HG03558 (cell line): Measurements from ENCODE around the gene YY1AP1.
"Not testable (repeated sequence)": the region's sequence is repeated elsewhere in the genome, so short reads cannot be mapped to it uniquely, and the experiment has no call there.

Experiments used
- ATAC-seq: cut with Tn5 transposase; IDR thresholded peaks from one replicate; pipeline ENCODE4 v1.9.1; 2021; ENCODE audit warnings: moderate number of reproducible peaks; ENCODE audit not compliant: unreplicated experiment; ENCODE audit errors: extremely low read depth

Gene YY1AP1

GRCh38 chr1:155696524-155696923 lies 8.0 kb upstream of the YY1AP1 start:
- ATAC-seq, result no peak

GRCh38 chr1:155695608-155696007 lies 7.0 kb upstream of the YY1AP1 start:
- no peak for ATAC-seq

GRCh38 chr1:155695072-155695471 lies 6.5 kb upstream of the YY1AP1 start:
- ATAC-seq, result no peak

DNA sequence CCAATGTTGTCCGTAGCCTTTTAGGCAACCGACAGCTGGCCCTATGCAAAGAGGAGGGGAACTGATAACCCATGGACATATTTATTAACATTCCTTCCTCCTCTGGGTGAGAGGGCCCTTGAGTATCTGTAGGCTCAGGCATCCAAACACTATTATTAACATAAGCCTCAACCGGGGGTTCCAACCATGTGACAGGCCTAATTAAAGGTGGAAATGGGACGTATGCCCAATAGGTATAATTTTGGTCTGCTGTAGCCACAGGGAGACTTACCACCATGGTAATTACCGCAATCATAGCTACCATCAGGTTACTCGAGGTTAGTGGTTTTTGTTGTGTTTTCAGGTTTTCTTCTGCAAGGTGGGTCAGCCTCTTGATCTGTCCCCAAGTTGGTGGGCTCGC lies 5.6 kb upstream of the YY1AP1 start:
- ATAC-seq, result no peak

DNA sequence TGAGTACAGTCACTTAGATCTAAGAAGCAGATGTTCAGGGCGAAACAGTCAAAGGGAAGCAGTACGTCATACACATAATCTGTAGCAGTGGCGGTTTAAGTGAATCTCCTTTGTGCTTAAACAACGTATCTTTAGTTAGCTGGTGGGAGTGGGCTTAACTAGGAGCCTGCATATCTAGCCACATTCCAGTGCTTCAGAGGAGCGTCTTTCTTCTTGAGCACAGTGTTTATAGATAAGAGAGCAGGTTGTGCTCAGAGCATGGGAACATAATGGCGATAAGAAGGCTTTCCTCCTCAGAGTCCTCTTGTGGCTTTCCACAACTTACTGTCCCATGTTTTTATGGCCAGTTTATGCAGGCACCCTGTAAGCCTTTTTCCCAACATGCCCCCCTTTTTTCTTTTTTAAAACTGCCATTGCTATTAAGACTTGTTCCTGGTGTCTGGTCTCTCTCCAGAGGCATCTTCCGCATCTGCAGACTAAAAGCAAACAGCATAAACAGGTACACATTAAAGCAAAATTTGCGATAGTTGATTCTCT lies 3.5 kb upstream of the YY1AP1 start:
- no peak for ATAC-seq

GRCh38 chr1:155689081-155689607 lies 570 bp upstream of the YY1AP1 start, which contains the start of gene DAP3:
Gene DAP3, plus strand, starts transcription at chr1:155689091. Its CDS starts 20,689 bp downstream, at chr1:155709780.
- ATAC-seq, result not testable (repeated sequence)

DNA sequence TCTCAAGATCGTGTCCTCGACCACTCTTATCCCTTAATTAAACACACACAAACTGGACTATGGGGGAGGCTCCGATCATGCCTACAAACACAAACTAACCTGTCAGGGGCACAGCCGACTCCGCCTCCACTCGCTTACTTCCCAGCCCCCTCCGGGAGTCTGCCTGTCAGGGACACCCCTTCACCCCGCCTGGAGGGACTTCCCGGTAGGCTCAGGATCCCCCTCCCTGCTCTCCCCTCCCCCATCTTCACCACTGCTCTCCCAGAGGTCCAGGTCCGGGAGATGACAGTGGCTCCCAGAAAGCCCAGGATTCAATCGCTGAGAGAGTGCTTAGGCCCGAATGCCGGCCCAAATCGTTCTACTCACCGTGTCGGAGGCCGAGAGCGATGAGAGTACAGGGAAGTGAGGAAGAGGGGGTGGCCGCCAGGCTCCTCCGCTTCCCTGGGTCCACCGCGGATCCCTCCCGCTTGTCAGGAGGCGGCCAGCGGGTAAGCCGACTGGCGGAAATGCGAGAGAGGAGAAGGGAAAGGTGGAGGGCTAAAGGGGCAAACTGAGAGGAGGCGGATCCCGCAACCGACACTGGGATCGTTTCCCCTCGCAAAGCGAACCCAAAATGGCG lies 760 bp downstream of the YY1AP1 start:
- ATAC-seq, result not testable (repeated sequence)

- no peak for ATAC-seq
Observed at GRCh38 chr1:155681776-155682175, 6.8 kb downstream of the YY1AP1 start.

GRCh38 chr1:155680531-155680930 lies 8.0 kb downstream of the YY1AP1 start:
- no peak for ATAC-seq

GRCh38 chr1:155678992-155679391 lies 9.6 kb downstream of the YY1AP1 start:
- not testable (repeated sequence) for ATAC-seq

DNA sequence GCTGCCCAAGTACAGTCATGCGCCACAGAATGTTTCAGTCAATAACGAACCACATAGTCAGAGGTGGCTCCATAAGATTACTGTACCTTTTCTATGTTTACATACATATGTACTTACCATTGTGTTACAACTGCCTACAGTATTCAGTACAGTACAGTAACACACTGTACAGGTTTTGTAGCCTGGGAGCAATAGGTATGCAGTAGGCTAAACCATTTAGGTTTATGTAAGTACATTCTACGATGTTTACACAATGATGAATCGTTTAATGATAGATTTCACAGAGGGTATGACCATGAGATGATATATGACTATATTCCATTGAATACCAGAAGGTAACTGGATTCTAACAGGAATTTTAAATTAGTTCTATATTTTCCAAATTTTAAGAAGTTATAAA lies 10.5 kb downstream of the YY1AP1 start:
- ATAC-seq, result no peak

DNA sequence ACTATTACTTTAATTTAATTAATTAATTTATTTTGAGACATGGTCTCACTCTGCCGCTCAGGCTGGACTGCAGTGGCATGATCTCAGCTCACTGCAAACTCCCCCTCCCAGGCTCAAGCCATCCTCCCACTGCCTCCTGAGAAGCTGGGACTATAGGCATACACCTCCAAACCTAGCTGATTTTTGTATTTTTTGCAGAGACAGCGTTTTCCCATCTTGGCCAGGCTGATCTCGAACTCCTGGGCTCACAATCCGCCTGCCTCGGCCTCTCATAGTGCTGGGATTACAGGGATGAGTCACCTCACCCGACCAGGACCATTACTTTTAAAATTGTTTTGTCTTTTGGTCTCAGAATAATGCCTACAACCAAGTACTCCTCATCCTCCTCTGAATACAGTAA lies 15.6 kb downstream of the YY1AP1 start:
- no peak for ATAC-seq

GRCh38 chr1:155671750-155672149 lies 16.8 kb downstream of the YY1AP1 start:
- ATAC-seq, result no peak

DNA sequence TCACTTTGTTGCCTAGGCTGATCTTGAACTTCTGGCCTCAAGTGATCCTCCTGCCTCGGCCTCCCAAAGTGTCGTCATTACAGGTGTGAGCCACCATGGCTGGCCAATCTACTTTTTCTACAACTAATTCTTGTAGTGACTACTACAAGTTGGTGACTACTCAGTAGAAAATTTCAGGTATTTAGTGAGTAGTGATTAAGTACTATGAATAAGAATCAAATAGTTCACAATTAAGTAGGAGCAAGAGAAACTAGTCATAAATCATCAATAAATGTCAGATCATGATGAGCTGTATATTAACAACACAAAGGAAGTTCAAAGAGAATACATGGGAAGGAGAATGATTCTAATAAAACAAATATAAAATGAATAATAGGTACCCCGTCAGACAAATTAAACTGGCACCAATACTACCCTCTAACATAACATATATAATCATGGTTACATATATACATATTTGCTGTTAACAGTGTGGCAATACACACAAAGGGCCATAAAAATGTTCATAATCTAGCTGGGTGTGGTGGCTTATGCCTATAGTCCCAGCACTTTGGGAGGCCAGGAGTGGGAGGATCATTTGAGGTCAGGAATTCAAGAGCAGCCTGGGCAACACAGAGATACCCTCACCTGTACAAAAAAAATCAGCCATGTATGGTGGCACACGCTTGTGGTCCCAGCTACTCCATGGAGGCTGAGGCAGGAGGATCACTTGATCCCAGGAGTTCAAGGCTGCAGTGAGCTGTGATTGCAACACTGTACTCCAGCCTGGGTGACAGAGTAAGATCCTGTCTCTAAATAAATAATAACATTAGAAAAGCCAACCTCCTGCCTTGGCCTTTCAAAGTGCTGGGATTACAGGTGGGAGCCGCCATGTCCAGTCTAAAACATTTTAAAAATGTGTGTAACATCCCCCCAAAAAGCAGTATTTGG lies 19.1 kb downstream of the YY1AP1 start:
- no peak for ATAC-seq

- ATAC-seq, result not testable (repeated sequence)
Observed at GRCh38 chr1:155661239-155661638, 27.3 kb downstream of the YY1AP1 start.

GRCh38 chr1:155657463-155657862 lies 31.1 kb downstream of the YY1AP1 start:
- no peak for ATAC-seq

DNA sequence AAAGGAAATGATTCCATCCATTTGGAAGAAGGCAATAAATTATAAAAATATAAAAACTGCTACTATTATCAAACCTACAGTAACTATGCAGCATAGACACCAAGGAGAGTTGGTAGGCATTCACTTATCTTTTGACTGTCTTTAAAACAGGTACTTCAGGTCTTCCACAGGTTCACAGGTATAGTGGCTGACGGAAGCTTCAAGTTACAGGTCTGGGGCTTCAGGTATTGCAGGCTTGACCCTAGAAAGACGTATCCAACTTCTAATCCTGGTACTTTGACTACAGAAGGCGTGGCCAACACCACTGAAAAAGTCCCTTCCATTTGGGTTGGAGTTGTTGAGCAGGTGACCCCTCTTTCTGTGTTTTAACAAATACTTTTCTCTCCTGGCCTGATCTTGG lies 35.6 kb downstream of the YY1AP1 start:
- no peak for ATAC-seq

DNA sequence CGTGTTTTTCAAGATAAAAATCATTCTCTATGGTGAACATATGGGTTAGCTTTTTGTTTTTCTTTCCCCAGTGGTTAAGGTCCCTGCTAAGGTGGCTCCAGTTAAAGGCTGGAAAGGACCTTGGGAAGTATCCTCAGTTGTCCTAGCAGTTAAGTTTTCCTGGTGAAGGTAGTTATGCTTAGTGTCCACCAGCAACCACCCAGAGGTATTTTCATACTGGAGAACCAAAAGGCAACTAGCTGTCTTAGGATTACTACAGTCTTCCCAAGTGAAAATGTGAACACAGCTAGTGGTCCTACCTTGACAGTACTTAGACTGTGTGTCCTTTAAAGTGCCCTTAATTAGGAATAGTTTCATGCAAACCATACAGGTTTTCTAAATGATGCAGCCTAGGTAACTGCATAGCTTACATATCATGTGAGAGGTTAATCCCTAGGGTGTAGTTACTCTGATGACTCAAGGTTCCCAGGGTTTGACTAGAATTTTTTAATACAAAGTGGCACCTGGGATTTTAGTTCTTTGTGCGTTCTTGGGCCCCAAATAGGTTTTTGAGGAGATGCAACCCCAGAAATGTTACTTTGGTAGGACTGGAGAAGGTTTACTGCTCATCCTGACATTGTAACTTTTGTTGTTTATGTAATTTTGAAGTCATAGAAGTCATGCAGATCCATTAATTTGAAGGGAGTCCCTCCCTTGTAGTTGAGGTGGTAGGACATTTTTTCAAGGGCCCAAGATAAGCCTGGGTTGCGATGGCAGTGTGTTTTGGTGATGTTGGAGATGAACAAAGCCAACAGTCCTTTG lies 36.5 kb downstream of the YY1AP1 start:
- ATAC-seq, result no peak

DNA sequence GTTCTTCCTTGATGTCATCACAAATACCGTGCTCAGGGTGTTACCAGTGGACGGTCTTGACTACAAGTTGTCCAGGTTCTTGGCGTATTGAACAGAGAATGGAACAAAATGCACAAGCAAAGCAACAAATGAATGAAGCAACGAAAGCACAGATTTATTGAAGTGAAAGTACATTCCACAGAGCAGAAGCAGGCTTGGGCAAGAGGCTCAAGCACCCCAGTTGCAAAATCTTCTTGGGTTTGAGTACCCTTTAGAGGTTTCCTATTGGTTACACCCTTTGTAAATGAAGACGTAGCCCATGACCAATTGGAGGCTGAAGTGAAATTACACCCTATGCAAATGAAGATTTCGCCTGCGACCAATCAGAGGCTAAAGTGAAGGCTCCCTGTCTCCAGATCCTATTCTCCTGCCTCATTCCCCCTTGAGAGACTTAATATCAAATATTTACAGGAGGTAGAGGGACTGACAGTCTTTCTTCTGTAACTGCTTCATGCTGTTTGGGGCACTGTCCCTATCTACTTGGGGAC lies 38.3 kb downstream of the YY1AP1 start:
- ATAC-seq, result no peak

- ATAC-seq, result no peak
Observed at GRCh38 chr1:155649676-155650075, 38.9 kb downstream of the YY1AP1 start.
